Prostate gland (tissue), 2 donors: ENCODE results near the gene NXPE3. TPM values are rescaled to one million over a fixed set of nuclear protein-coding genes. Genes with fewer than 3 reads are reported as not detected.

ENCODE experiments used
- DNase-seq: peaks from one replicate; pipeline ENCODE4 v3.0.0-alpha.2; 2019; ENCODE audit warnings: low spot score
- H3K27ac ChIP-seq, 2 donors: fragments of 200-600 bp; sonication (generic); 2 replicates each; pipeline ENCODE4 v1.5.1; 2017 to 2019
- H3K27me3 ChIP-seq: fragments of 200-600 bp; sonication (generic); replicated peaks from 2 replicates; pipeline ENCODE4 v1.5.1; 2019; ENCODE audit not compliant: insufficient read depth
- H3K36me3 ChIP-seq, 2 donors: fragments of 200-600 bp; sonication (generic); 1 replicate in 1 of 2; 2 replicates in 1 of 2; pipeline versions ENCODE4 v1.5.1 to v1.8.1; 2017 to 2019
- H3K4me1 ChIP-seq: fragments of 200-600 bp; sonication (generic); replicated peaks from 2 replicates; pipeline ENCODE4 v1.5.1; 2019
- H3K4me3 ChIP-seq, 2 donors: fragments of 200-600 bp; sonication (generic); 2 replicates each; pipeline ENCODE4 v1.5.1; 2017 to 2019
- H3K9me3 ChIP-seq: fragments of 200-600 bp; sonication (generic); 2 replicates; pipeline ENCODE4 v1.5.1; 2017
- POLR2A ChIP-seq: fragments of 450-650 bp; IDR thresholded peaks from one replicate; pipeline ENCODE4 v1.6.1; 2016; ENCODE audit warnings: antibody characterized with exemption, mild to moderate bottlenecking
- POLR2AphosphoS5 ChIP-seq: sonication (generic); formaldehyde crosslinking; IDR thresholded peaks from one replicate; pipeline ENCODE4 v1.6.1; 2017; ENCODE audit warnings: antibody characterized with exemption
- WGBS: methylation state at CpG from one replicate; pipeline ENCODE4 v1.1.5; 2018; 5-methylcytosine and 5-hydroxymethylcytosine counted together
- intact Hi-C: fragments of 100-400 bp; cut with DNase I; formaldehyde crosslinking; loops from one replicate; pipeline ENCODE4 v1.14.2; 2022
- total RNA-seq, 2 donors: library from RNA; depleted of rRNA; stranded (reverse); fragments of >200 nt; gene quantifications; one replicate each; pipeline ENCODE4 v1.1.0, GENCODE V29; 2016
- TF ChIP-seq, protein P1 (sequence below), 4 experiments: fragments of 200-600 bp in 2 of 4; fragments of 450-650 bp in 2 of 4; sonication (generic) in 2 of 4; IDR thresholded peaks; 1 replicate in 3 of 4; 2 replicates in 1 of 4; pipeline ENCODE4 v1.5.1; 2016 to 2019; ENCODE audit warnings: antibody characterized with exemption in 4 of 4, mild to moderate bottlenecking in 2 of 4, moderate library complexity in 2 of 4

Gene NXPE3
- total RNA-seq, 2 donors from 2014 or later = 7.8 to 14.1 TPM

DNA sequence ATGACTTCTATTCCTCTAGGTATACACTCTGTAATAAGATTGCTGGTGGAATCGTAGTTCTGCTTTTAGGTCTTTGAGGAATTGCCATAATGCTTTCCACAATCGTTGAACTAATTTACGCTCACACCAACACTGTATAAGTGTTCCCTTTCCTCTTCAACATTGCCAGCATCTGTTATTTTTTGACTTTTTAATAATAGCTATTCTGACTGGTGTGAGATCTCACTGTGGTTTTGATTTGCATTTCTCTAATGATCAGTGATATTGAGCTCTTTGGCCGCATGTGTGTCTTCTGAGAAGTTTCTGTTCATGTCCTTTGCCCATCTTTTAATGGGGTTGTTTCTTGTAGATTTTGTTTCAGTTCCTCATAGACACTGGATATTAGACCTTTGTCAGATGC lies 12.8 kb downstream of the NXPE3 start:
- H3K36me3 ChIP-seq = no peaks in the 10 kb centered on the region
- intact Hi-C loops = no loop called here
- no peak for DNase-seq
- no peaks in the 10 kb centered on the region for H3K27me3 ChIP-seq
- H3K9me3 ChIP-seq = no peaks in the 10 kb centered on the region
- H3K4me1 ChIP-seq = no peaks in the 10 kb centered on the region
- no peak for TF ChIP-seq POLR2AphosphoS5
- no peak for TF ChIP-seq POLR2A
- TF ChIP-seq, protein P1, sequence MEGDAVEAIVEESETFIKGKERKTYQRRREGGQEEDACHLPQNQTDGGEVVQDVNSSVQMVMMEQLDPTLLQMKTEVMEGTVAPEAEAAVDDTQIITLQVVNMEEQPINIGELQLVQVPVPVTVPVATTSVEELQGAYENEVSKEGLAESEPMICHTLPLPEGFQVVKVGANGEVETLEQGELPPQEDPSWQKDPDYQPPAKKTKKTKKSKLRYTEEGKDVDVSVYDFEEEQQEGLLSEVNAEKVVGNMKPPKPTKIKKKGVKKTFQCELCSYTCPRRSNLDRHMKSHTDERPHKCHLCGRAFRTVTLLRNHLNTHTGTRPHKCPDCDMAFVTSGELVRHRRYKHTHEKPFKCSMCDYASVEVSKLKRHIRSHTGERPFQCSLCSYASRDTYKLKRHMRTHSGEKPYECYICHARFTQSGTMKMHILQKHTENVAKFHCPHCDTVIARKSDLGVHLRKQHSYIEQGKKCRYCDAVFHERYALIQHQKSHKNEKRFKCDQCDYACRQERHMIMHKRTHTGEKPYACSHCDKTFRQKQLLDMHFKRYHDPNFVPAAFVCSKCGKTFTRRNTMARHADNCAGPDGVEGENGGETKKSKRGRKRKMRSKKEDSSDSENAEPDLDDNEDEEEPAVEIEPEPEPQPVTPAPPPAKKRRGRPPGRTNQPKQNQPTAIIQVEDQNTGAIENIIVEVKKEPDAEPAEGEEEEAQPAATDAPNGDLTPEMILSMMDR (IDR thresholded peaks at IDR 0.05) = no peak
- H3K27ac ChIP-seq = no peak overlapping the region
- WGBS = 88% methylated on average over 4 of the region's 4 CpGs
- H3K4me3 ChIP-seq = no peak overlapping the region

DNA sequence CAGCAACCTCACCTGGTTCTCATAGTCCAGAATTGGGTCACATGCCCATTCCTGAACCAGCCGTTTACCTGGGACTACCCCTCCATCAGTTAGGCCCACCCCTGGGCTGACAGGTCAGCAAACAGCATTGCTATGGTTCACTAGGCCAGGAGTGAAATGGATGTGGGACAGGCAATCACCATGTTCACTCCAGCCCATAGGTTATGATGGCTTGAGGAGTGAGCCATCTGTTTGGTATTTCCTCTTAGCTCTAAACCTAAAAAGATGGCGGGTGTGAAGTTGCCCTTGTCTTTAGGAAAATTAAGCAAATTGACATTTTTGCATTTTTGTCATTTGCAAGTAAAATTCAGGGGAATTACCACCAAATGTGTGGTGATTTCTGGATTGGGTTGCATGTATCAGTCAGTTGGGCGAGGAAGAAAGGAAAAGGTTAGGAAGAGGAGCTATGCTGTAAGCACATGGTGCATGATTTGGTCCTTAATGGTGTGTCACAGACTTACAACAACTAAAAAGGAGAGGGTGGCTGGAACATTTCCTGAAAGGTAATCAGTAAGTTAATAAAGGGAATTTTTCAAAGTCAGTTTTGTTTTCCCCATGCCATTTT lies 17.2 kb downstream of the NXPE3 start:
- WGBS = 92% methylated on average over 3 of the region's 3 CpGs
- intact Hi-C loops = no loop called here
- TF ChIP-seq POLR2AphosphoS5 = no peak
- TF ChIP-seq POLR2A = no peak
- TF ChIP-seq, protein P1 (IDR thresholded peaks at IDR 0.05) = no peak
- Histone ChIP-seq H3K27ac (no peak overlapping the region), H3K4me1 (no peaks in the 10 kb centered on the region), H3K36me3 (no peaks in the 10 kb centered on the region), H3K27me3 (no peaks in the 10 kb centered on the region), H3K4me3 (no peak overlapping the region), H3K9me3 (no peaks in the 10 kb centered on the region)
- DNase-seq = no peak

DNA sequence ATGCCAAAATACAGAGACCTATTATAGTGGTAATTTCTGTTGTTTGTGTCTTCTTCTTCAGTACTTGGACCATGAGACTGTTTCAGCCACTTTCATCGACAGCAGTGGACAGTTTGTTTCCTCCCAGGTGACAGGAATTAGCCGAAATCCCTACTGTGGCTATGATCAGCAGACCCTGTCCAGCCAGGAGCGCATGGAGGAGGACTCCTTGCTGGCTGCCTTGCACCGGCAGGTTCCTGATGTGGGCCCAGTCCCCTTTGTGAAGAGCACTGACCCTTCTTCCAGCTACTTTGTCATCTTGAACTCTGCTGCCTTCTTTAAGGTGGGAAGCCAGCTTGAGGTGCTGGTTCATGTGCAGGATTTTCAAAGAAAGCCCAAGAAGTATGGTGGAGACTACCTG lies 22.2 kb downstream of the NXPE3 start:
- no peaks in the 10 kb centered on the region for H3K36me3 ChIP-seq
- TF ChIP-seq POLR2AphosphoS5 = no peak
- TF ChIP-seq, protein P1 (IDR thresholded peaks at IDR 0.05) = no peak
- intact Hi-C loops = no loop called here

DNA sequence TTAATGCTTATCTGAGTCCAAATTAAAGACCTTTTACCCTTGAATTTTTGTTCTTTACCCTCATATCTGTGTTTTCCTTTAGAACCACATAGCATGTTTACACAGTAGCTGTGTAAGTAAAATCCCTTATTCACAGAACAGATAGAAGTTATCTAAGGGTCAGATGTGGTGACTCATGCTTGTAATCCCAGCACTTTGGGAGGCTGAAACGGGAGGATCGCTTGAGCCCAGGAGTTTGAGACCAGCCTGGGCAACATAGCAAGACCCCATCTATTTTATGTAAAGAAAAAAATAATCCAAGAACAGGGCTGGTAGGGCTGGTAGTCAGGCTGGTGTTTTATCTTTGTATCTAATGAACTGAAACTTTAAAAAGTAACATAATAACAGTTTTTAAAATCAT lies 23.2 kb downstream of the NXPE3 start:
- 77% methylated on average over 2 of the region's 2 CpGs for WGBS
- intact Hi-C loops = no loop called here
- Histone ChIP-seq H3K36me3 (no peaks in the 10 kb centered on the region), H3K27me3 (no peaks in the 10 kb centered on the region), H3K4me1 (no peaks in the 10 kb centered on the region), H3K27ac (no peak overlapping the region), H3K4me3 (no peak overlapping the region), H3K9me3 (no peaks in the 10 kb centered on the region)
- no peak for TF ChIP-seq POLR2A
- DNase-seq = no peak

More for the DNA sequence above, 22.2 kb downstream of the NXPE3 start:
- Histone ChIP-seq H3K4me3 (no peak overlapping the region), H3K27ac (no peak overlapping the region), H3K27me3 (no peaks in the 10 kb centered on the region), H3K4me1 (no peaks in the 10 kb centered on the region), H3K9me3 (no peaks in the 10 kb centered on the region)
- 92% methylated on average over 4 of the region's 4 CpGs for WGBS
- DNase-seq = no peak

DNA sequence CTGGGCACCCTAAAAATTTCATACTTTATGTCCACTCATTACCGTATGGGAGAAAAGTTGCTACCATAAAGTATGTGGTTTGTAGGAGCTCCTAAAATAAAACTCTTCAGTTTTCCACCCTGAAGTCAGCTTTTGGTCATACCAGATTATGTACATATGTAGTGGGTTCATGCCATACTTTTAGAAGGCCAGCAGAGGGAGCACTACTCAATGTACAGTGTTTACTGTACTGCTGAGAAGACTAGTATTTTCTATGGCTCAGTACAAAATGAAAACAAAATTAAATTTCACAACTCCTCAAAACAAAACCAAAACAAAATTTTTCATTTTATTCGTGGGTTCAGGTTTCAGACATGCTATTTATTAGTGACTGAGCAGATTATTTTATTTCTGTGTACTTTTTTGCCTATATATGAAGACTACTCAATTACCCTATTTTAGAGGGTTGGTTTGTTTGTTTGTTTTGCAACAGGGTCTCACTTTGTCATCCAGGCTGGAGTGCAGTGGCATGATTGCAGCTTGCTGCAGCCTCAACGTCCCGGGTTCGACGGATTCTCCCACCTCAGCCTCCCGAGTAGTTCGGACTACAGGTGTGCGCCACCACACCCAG lies 24.3 kb downstream of the NXPE3 start:
- WGBS = 81% methylated on average over 9 of the region's 9 CpGs
- H3K36me3 ChIP-seq = no peaks in the 10 kb centered on the region
- no peak for TF ChIP-seq POLR2AphosphoS5
- TF ChIP-seq, protein P1 (IDR thresholded peaks at IDR 0.05) = peak; percentile 57 to 78 (median 78)

More for the DNA sequence above, 24.3 kb downstream of the NXPE3 start:
- Histone ChIP-seq H3K27ac (no peak overlapping the region), H3K4me1 (no peaks in the 10 kb centered on the region), H3K9me3 (no peaks in the 10 kb centered on the region), H3K27me3 (no peaks in the 10 kb centered on the region), H3K4me3 (no peak overlapping the region)
- intact Hi-C loops = no loop called here
- peak; percentile 72 for DNase-seq
